H9 (cell line): ENCODE measurements around the gene FHOD3. TPM values are rescaled to one million over a fixed set of nuclear protein-coding genes. Genes with fewer than 3 reads are reported as not detected.

Experiments
- DNase-seq: peaks from one replicate; pipeline ENCODE4 v3.0.0-alpha.2; 2017
- H2AFZ ChIP-seq: one replicate; pipeline ENCODE4 v1.6.1; 2013; ENCODE audit warnings: mild to moderate bottlenecking, low read length, control low read depth, moderate library complexity
- H2AK5ac ChIP-seq: 2 replicates; pipeline ENCODE4 v1.6.1; 2013; ENCODE audit warnings: low read length, control low read depth, mixed read lengths; ENCODE audit not compliant: insufficient read length
- H2BK120ac ChIP-seq: one replicate; pipeline ENCODE4 v1.6.1; 2013; ENCODE audit warnings: low read depth, mild to moderate bottlenecking, low read length, control low read depth, inconsistent platforms; ENCODE audit not compliant: poor library complexity, severe bottlenecking
- H2BK12ac ChIP-seq: 2 replicates; pipeline ENCODE4 v1.6.1; 2013; ENCODE audit warnings: low read length, control low read depth, mixed read lengths, low read depth; ENCODE audit not compliant: insufficient read length
- H2BK15ac ChIP-seq: 2 replicates; pipeline ENCODE4 v1.6.1; 2013; ENCODE audit warnings: low read depth, low read length, control low read depth
- H2BK20ac ChIP-seq: one replicate; pipeline ENCODE4 v1.6.1; 2013; ENCODE audit warnings: low read depth, mild to moderate bottlenecking, low read length, control low read depth, inconsistent platforms; ENCODE audit not compliant: poor library complexity, severe bottlenecking
- H2BK5ac ChIP-seq: 2 replicates; pipeline ENCODE4 v1.6.1; 2013; ENCODE audit warnings: low read length, control low read depth, mixed read lengths; ENCODE audit not compliant: insufficient read length
- H3K14ac ChIP-seq: 2 replicates; pipeline ENCODE4 v1.6.1; 2013; ENCODE audit warnings: low read length, control low read depth; ENCODE audit not compliant: insufficient read depth
- H3K18ac ChIP-seq: 2 replicates; pipeline ENCODE4 v1.6.1; 2013; ENCODE audit warnings: low read depth, mild to moderate bottlenecking, mixed read lengths, low read length, control low read depth; ENCODE audit not compliant: insufficient read length
- H3K23ac ChIP-seq: 2 replicates; pipeline ENCODE4 v1.6.1; 2013; ENCODE audit warnings: low read length, control low read depth, mixed read lengths, low read depth; ENCODE audit not compliant: insufficient read length
- H3K23me2 ChIP-seq: 2 replicates; pipeline ENCODE4 v1.6.1; 2013; ENCODE audit warnings: low read depth, mild to moderate bottlenecking, mixed read lengths, low read length, control low read depth; ENCODE audit not compliant: insufficient read length, poor library complexity, severe bottlenecking
- H3K27ac ChIP-seq: 2 replicates; pipeline ENCODE4 v1.5.1; 2013; ENCODE audit warnings: low read length, control low read depth, mixed read lengths, low read depth; ENCODE audit not compliant: insufficient read length
- H3K27me3 ChIP-seq: 2 replicates; pipeline ENCODE4 v1.6.1; 2013; ENCODE audit warnings: low read length, control low read depth, inconsistent platforms; ENCODE audit not compliant: insufficient read depth
- H3K4ac ChIP-seq: 2 replicates; pipeline ENCODE4 v1.6.1; 2013; ENCODE audit warnings: low read depth, mild to moderate bottlenecking, control low read depth, inconsistent platforms, low read length, moderate library complexity
- H3K4me1 ChIP-seq: 2 replicates; pipeline ENCODE4 v1.6.1; 2013; ENCODE audit warnings: low read length, control low read depth, inconsistent platforms; ENCODE audit not compliant: insufficient read depth
- H3K4me2 ChIP-seq: 2 replicates; pipeline ENCODE4 v1.6.1; 2013; ENCODE audit warnings: low read length, control low read depth, mixed read lengths; ENCODE audit not compliant: insufficient read length, insufficient read depth
- H3K56ac ChIP-seq: 2 replicates; pipeline ENCODE4 v1.6.1; 2013; ENCODE audit warnings: low read depth, mild to moderate bottlenecking, mixed read lengths, low read length, control low read depth; ENCODE audit not compliant: insufficient read length
- H3K79me1 ChIP-seq: 2 replicates; pipeline ENCODE4 v1.6.1; 2013; ENCODE audit warnings: low read depth, mild to moderate bottlenecking, moderate library complexity, low read length, control low read depth, inconsistent platforms; ENCODE audit not compliant: insufficient read depth, poor library complexity, severe bottlenecking
- H3K79me2 ChIP-seq: 2 replicates; pipeline ENCODE4 v1.6.1; 2013; ENCODE audit warnings: low read length, control low read depth, inconsistent platforms; ENCODE audit not compliant: insufficient read depth
- H3K9ac ChIP-seq: 2 replicates; pipeline ENCODE4 v1.6.1; 2013; ENCODE audit warnings: low read length, control low read depth, mixed read lengths; ENCODE audit not compliant: insufficient read length; ENCODE audit errors: extremely low read depth
- H3K9me3 ChIP-seq: one replicate; pipeline ENCODE4 v1.6.1; 2013; ENCODE audit warnings: low read depth, low read length, inconsistent platforms; ENCODE audit not compliant: control insufficient read depth
- H3T11ph ChIP-seq: one replicate; pipeline ENCODE4 v1.6.1; 2013; ENCODE audit warnings: mild to moderate bottlenecking, low read length, control low read depth, inconsistent platforms
- H4K20me1 ChIP-seq: one replicate; pipeline ENCODE4 v1.6.1; 2013; ENCODE audit not compliant: control insufficient read depth, insufficient read length, insufficient read depth
- H4K5ac ChIP-seq: 2 replicates; pipeline ENCODE4 v1.6.1; 2013; ENCODE audit warnings: low read depth, mild to moderate bottlenecking, mixed read lengths, low read length, control low read depth; ENCODE audit not compliant: insufficient read length
- H4K8ac ChIP-seq: replicated peaks from 2 replicates; pipeline ENCODE4 v1.6.1; 2013; ENCODE audit warnings: low read length, control low read depth, mixed read lengths, low read depth; ENCODE audit not compliant: insufficient read length
- H4K91ac ChIP-seq: 2 replicates; pipeline ENCODE4 v1.6.1; 2013; ENCODE audit warnings: low read depth, mild to moderate bottlenecking, moderate library complexity, mixed read lengths, low read length, control low read depth; ENCODE audit not compliant: insufficient read length
- H3K27ac Mint-ChIP-seq, 3 experiments: 2 replicates in 2 of 3; 3 replicates in 1 of 3; pipeline ENCODE4 v1.8.0; 2020 to 2021; ENCODE audit warnings: mixed read lengths in 3 of 3, mild to moderate bottlenecking in 1 of 3, moderate library complexity in 1 of 3
- H3K27me3 Mint-ChIP-seq: 2 replicates; pipeline ENCODE4 v1.8.0; 2021; ENCODE audit warnings: low read depth, mild to moderate bottlenecking, moderate library complexity, mixed read lengths
- H3K36me3 Mint-ChIP-seq, 3 experiments: 2 replicates in 2 of 3; 3 replicates in 1 of 3; pipeline ENCODE4 v1.8.0; 2020 to 2021; ENCODE audit warnings: low read depth in 3 of 3, mixed read lengths in 3 of 3; ENCODE audit not compliant: insufficient read depth in 1 of 3
- H3K4me1 Mint-ChIP-seq, 2 experiments: 2 replicates each; pipeline ENCODE4 v1.8.0; 2020; ENCODE audit warnings: mixed read lengths in 2 of 2
- H3K4me3 Mint-ChIP-seq, 2 experiments: 2 replicates in 1 of 2; 3 replicates in 1 of 2; pipeline ENCODE4 v1.8.0; 2020 to 2021; ENCODE audit warnings: mild to moderate bottlenecking in 2 of 2, mixed read lengths in 2 of 2, moderate library complexity in 1 of 2
- H3K9me3 Mint-ChIP-seq, 2 experiments: 2 replicates in 1 of 2; 3 replicates in 1 of 2; pipeline ENCODE4 v1.8.0; 2020; ENCODE audit warnings: mild to moderate bottlenecking in 2 of 2, mixed read lengths in 2 of 2, moderate library complexity in 1 of 2
- CTCF ChIP-seq: fragments of 200-600 bp; sonication (generic); conservative IDR thresholded peaks from 3 replicates; pipeline ENCODE4 v1.8.0; 2021; ENCODE audit warnings: antibody characterized with exemption, mild to moderate bottlenecking
- WGBS: extraction: QIAGEN DNeasy Blood & Tissue Kit; methylation state at CpG from one replicate; pipeline ENCODE4 v1.1.7; 2013; ENCODE audit warnings: missing lambda C conversion rate, low lambda C conversion rate, mixed read lengths; ENCODE audit not compliant: insufficient read length; ENCODE audit errors: extremely low coverage; 5-methylcytosine and 5-hydroxymethylcytosine counted together
- total RNA-seq: library from RNA; stranded (reverse); gene quantifications from 2 replicates; pipeline ENCODE4 v1.2.1, GENCODE V29; 2021

The FHOD3 gene
- total RNA-seq, 1 experiment from 2014 or later: 8.0 TPM

GRCh38 chr18:36759167-36759776, 461.8 kb downstream of the FHOD3 start:
- H4K91ac ChIP-seq: no peak overlapping the region
- no peak for DNase-seq
- no peak overlapping the region for H2BK5ac ChIP-seq
- no peak overlapping the region for H4K8ac ChIP-seq
- Mint-ChIP-seq H3K4me3 (no peak overlapping the region), H3K36me3 (peaks cover 0 to 8% (median 5%) of the 10 kb centered on the region in 3 experiments; a peak in 2 of 7 replicates), H3K4me1 (peaks cover 7 to 14% of the 10 kb centered on the region in 2 experiments; a peak in 3 of 4 replicates), H3K27ac (no peak overlapping the region), H3K9me3 (no peaks in the 10 kb centered on the region), H3K27me3 (no peaks in the 10 kb centered on the region)
- H3K79me1 ChIP-seq: no peaks in the 10 kb centered on the region
- H2BK12ac ChIP-seq: no peak overlapping the region
- no peak overlapping the region for H2BK20ac ChIP-seq
- H3K4ac ChIP-seq: no peak overlapping the region
- no peak overlapping the region for H3K9ac ChIP-seq
- no peak overlapping the region for H2BK15ac ChIP-seq
- no peaks in the 10 kb centered on the region for H3K23me2 ChIP-seq
- no peaks in the 10 kb centered on the region for H3K9me3 ChIP-seq
- no peak overlapping the region for H2AK5ac ChIP-seq
- no peaks in the 10 kb centered on the region for H3K4me1 ChIP-seq
- H3K27me3 ChIP-seq: no peaks in the 10 kb centered on the region
- no peak overlapping the region for H4K5ac ChIP-seq
- no peak overlapping the region for H3K56ac ChIP-seq
- no peak overlapping the region for H2AFZ ChIP-seq
- H3K4me2 ChIP-seq: no peak overlapping the region
- H4K20me1 ChIP-seq: no peaks in the 10 kb centered on the region
- no peak overlapping the region for H3T11ph ChIP-seq
- no peak overlapping the region for H3K14ac ChIP-seq
- H3K27ac ChIP-seq: no peak overlapping the region
- WGBS: no CpG with 5 or more reads among the region's 6 CpGs
- no peak for TF ChIP-seq CTCF
- no peak overlapping the region for H3K23ac ChIP-seq
- H3K18ac ChIP-seq: no peak overlapping the region
- H2BK120ac ChIP-seq: no peak overlapping the region
- no peaks in the 10 kb centered on the region for H3K79me2 ChIP-seq
